Transverse colon (tissue), 4 donors: ENCODE data around the gene GNG4.

Source experiments
- CTCF ChIP-seq, 5 experiments: fragments of 200-600 bp in 3 of 5; fragments of 450-650 bp in 2 of 5; sonication (generic) in 3 of 5; IDR thresholded peaks; 1 replicate in 2 of 5; 2 replicates in 3 of 5; pipeline ENCODE4 v1.5.1; 2016 to 2017; ENCODE audit warnings: antibody characterized with exemption in 5 of 5, inconsistent platforms in 3 of 5, mild to moderate bottlenecking in 2 of 5, moderate library complexity in 1 of 5
- POLR2A ChIP-seq: fragments of 450-650 bp; IDR thresholded peaks from one replicate; pipeline ENCODE4 v1.6.1; 2016; ENCODE audit warnings: antibody characterized with exemption, mild to moderate bottlenecking, moderate library complexity
- POLR2AphosphoS5 ChIP-seq, 3 donors: sonication (generic); formaldehyde crosslinking; IDR thresholded peaks; one replicate each; pipeline ENCODE4 v1.6.1; 2016; ENCODE audit warnings: antibody characterized with exemption in 3 of 3

- TF ChIP-seq CTCF (IDR thresholded peaks at IDR 0.05) (no peak), POLR2A (no peak), POLR2AphosphoS5 (IDR thresholded peaks at IDR 0.05) (no peak)
These were observed 31.8 kb downstream of the GNG4 start for GRCh38 chr1:235617808-235618207.
